NK-92 treated with Interleukin-12 subunit alpha and Interleukin-12 subunit beta, amount 100 ng/mL, for 24 hours (cell line): ENCODE data around the gene TAPT1.

ENCODE experiments used
- DNase-seq: peaks from one replicate; lab custom pipeline; 2025; lab: John Stamatoyannopoulos, UW

The TAPT1 gene

GRCh38 chr4:16133406-16133805 lies 92.9 kb downstream of the TAPT1 start:
- no peak for DNase-seq

- no peak for DNase-seq
Observed at GRCh38 chr4:16131293-16131692, 95.0 kb downstream of the TAPT1 start.

GRCh38 chr4:16129336-16129735 lies 96.9 kb downstream of the TAPT1 start:
- no peak for DNase-seq

- DNase-seq = no peak
Observed at GRCh38 chr4:16126714-16127113, 99.6 kb downstream of the TAPT1 start.

- DNase-seq = peak; percentile 71
Observed at GRCh38 chr4:16125571-16126445, 100.5 kb downstream of the TAPT1 start.

GRCh38 chr4:16124232-16124631 lies 102.0 kb downstream of the TAPT1 start:
- no peak for DNase-seq

GRCh38 chr4:16123356-16124084 lies 102.8 kb downstream of the TAPT1 start:
- no peak for DNase-seq

GRCh38 chr4:16122784-16123183 lies 103.5 kb downstream of the TAPT1 start:
- DNase-seq = peak; percentile 12

- DNase-seq = no peak
Observed at GRCh38 chr4:16122308-16122711, 104.0 kb downstream of the TAPT1 start.

GRCh38 chr4:16120720-16121119 lies 105.6 kb downstream of the TAPT1 start:
- peak; percentile 45 for DNase-seq

GRCh38 chr4:16119981-16120380 lies 106.3 kb downstream of the TAPT1 start:
- no peak for DNase-seq

GRCh38 chr4:16118090-16118489 lies 108.2 kb downstream of the TAPT1 start:
- no peak for DNase-seq

- DNase-seq = peak; percentile 19
Observed at GRCh38 chr4:16117164-16117563, 109.1 kb downstream of the TAPT1 start.

GRCh38 chr4:16116493-16116990 lies 109.7 kb downstream of the TAPT1 start:
- no peak for DNase-seq

GRCh38 chr4:16116019-16116418 lies 110.3 kb downstream of the TAPT1 start:
- DNase-seq = no peak

- no peak for DNase-seq
Observed at GRCh38 chr4:16114546-16114945, 111.7 kb downstream of the TAPT1 start.

- no peak for DNase-seq
Observed at GRCh38 chr4:16113741-16114140, 112.5 kb downstream of the TAPT1 start.

GRCh38 chr4:16111533-16111932 lies 114.7 kb downstream of the TAPT1 start:
- DNase-seq = no peak

- DNase-seq = no peak
Observed at GRCh38 chr4:16110661-16111290, 115.5 kb downstream of the TAPT1 start.
